Keratinocyte (primary cell): Measurements from ENCODE around the gene TMEM220.

Experiments
- EZH2 ChIP-seq: IDR thresholded peaks from one replicate; pipeline ENCODE4 v1.6.1; 2012; ENCODE audit warnings: inconsistent platforms, mild to moderate bottlenecking, low read length, moderate library complexity
- TF ChIP-seq, protein P1 (sequence below), 3 experiments: IDR thresholded peaks in 1 of 3; conservative IDR thresholded peaks in 1 of 3; optimal IDR thresholded peaks in 1 of 3; 2 replicates in 2 of 3; 3 replicates in 1 of 3; pipeline versions ENCODE3 to v1.5.1; 2011; ENCODE audit warnings: low read length in 3 of 3, mild to moderate bottlenecking in 3 of 3, moderate library complexity in 2 of 3, control low read depth in 1 of 3, inconsistent platforms in 1 of 3; ENCODE audit not compliant: insufficient read depth in 2 of 3; ENCODE audit errors: extremely low read depth in 1 of 3

DNA sequence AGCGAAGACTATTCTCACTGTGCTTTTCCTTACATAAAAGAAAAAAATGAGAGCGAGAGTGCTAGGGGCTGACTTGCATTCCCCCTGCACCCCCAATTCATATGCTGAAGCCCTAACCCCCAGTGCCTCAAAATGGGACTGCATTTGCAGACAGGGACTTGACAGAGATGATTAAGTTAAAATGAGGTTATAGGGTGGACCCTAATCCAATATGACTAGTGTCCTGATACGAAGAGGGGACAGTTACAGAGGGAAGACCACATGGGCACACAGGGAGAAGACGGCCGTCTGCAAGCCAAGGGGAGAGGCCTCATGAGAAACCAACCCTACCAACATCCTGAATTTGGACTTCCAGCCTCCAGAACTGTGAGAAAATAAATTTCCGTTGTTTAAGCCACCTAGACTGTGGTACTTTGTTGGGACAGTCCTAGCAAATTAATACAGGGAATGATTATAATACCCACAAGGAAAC lies 1.6 kb upstream of the TMEM220 start:
- TF ChIP-seq, protein P1, sequence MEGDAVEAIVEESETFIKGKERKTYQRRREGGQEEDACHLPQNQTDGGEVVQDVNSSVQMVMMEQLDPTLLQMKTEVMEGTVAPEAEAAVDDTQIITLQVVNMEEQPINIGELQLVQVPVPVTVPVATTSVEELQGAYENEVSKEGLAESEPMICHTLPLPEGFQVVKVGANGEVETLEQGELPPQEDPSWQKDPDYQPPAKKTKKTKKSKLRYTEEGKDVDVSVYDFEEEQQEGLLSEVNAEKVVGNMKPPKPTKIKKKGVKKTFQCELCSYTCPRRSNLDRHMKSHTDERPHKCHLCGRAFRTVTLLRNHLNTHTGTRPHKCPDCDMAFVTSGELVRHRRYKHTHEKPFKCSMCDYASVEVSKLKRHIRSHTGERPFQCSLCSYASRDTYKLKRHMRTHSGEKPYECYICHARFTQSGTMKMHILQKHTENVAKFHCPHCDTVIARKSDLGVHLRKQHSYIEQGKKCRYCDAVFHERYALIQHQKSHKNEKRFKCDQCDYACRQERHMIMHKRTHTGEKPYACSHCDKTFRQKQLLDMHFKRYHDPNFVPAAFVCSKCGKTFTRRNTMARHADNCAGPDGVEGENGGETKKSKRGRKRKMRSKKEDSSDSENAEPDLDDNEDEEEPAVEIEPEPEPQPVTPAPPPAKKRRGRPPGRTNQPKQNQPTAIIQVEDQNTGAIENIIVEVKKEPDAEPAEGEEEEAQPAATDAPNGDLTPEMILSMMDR (optimal IDR thresholded peaks at IDR 0.05 in 1 of 3, IDR thresholded peaks at IDR 0.05 in 1 of 3, conservative IDR thresholded peaks at IDR 0.05 in 1 of 3; ENCODE audit: extremely low read depth in 1 of 3, insufficient read depth in 2 of 3, low read length in 3 of 3) = no peak
- TF ChIP-seq EZH2 = no peak
